GM19372 (cell line): Measurements from ENCODE around the gene RIIAD1.
"Not testable (repeated sequence)": the region's sequence is repeated elsewhere in the genome, so short reads cannot be mapped to it uniquely, and the experiment has no call there.

ENCODE experiments used
- ATAC-seq: cut with Tn5 transposase; IDR thresholded peaks from one replicate; pipeline ENCODE4 v1.9.1; 2021; ENCODE audit warnings: mild to moderate bottlenecking, low read depth, moderate library complexity; ENCODE audit not compliant: unreplicated experiment

The RIIAD1 gene, protein sequence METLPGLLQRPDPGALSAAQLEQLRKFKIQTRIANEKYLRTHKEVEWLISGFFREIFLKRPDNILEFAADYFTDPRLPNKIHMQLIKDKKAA

GRCh38 chr1:151720974-151721787 lies at the start of gene RIIAD1:
TSS of gene RIIAD1 (plus strand) at chr1:151721522. CDS start at chr1:151721537, 15 bp downstream.
- peak; percentile 51 for ATAC-seq

DNA sequence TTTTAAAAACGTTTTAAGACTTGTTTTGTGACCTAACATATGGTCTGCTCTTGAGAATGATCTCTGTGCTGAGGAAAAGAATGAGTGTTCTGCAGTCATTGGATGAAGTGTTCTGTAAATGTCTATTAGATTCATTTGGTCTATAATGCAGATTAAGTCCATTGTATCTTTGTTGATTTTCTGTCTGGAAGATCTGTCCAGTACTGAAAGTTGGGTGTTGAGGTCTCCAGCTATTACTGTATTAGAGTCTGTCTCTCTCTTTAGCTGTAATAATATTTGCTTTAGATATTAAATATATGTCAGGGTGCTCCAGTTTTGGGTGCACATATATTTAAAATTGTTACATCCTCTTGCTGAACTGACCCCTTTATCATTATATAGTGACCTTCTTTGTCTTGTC lies 47.9 kb upstream of the RIIAD1 start:
- ATAC-seq, result no peak

DNA sequence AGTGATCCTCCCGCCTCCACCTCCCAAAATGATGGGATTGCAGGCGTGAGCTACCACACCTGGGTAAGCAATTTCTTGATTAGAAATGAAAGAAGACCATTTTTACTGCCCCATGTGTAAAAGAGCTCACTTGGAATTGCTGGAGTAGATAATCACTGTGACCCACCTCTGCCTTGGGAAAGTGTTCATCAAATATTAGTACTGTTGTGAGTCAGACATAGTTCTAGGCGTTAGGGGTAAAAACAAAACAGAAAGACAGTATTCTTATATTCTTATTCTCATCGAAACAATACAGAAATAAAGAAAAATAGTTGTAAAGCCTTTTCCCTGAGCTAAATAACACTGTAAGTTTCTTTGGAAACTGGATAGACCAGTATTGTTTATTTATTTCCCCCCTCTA lies 40.9 kb upstream of the RIIAD1 start:
- ATAC-seq, result no peak

DNA sequence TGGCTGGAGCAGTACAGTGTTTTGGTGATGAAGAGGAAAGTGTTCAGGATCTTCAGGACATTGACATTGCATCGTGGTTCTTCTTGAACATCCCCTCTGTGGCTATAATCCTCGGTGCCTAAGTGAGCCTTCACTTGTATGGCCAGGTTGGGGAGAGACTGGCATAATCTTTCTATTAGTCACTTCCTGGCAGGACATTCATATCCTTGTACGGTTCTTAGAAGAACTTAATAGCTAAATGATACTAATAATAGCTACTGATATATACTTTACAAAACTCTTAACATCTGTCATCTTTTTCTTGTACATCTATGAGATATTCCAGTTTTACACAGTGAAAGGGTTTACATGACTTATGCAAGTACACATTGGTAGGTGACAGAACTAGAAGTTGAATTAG lies 40.5 kb upstream of the RIIAD1 start:
- no peak for ATAC-seq

DNA sequence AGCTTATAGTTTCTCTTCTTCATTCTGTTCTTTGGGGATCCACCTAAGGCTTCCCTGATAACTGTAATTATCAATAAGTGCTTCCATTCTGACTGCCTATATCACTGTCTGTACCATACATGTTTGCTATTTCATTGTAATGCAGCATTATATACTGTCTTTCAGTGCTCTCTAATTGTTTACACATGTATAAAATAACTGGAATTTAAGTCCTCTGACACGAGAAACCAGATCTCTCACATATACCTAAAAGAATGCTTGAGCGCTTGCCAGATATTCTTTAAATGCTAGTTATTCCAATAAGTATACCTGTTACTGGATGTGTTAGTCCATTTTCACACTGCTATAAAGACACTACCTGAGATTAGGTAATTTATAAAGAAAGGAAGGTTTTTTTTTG lies 39.4 kb upstream of the RIIAD1 start:
- no peak for ATAC-seq

DNA sequence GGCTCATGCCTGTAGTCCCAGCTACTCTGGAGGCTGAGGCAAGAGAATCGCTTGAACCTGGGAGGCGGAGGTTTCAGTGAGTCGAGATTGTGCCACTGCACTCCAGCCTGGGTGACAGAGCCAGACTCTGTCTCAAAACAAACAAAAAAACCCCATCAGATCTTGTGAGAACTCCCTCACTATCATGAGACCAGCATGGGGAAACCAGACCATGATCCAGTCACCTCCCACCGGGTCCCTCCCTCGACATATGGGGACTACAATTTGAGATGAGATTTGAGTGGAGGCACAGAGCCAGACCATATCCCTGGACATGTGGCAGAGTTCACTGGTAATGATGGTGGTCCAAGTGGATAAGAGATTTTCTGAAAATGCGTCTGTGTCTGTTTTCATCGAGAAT lies 38.4 kb upstream of the RIIAD1 start:
- ATAC-seq, result not testable (repeated sequence)

DNA sequence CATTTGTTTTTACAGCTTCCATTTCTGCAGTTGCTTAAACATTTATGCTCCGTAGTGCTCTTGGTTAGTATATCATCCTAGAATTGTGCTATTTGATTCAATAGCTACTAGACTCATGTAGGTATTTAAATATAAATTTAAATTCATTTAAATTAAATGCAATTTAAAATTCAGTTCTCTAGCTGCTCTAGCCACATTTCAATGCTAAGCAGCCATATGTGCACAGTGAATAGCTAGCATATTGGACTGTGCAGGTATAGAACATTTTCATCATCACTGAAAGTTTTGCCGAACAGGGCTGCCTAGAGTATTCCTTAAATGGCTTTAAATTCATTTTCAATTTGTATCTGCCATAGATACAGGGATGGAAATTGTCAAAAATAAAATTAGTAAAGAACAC lies 37.2 kb upstream of the RIIAD1 start:
- no peak for ATAC-seq

DNA sequence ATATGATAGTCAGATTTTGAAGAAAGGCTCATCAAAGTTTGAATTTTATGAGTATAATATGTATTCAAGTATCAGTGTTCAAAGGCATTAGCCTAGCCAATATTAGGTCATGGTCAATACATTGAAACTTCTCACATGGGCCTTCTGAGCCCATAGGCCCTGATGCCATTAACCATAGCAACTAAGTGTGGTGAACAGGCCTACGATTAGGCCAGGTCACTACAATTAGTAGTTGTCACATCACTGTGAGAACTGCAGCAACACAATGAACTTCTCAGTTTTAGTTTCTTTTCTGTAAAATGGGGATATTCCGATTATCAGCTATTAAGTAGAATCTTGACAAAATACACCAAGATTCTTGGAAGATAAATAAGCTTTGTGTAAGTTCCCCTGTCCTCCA lies 34.8 kb upstream of the RIIAD1 start:
- ATAC-seq, result no peak

DNA sequence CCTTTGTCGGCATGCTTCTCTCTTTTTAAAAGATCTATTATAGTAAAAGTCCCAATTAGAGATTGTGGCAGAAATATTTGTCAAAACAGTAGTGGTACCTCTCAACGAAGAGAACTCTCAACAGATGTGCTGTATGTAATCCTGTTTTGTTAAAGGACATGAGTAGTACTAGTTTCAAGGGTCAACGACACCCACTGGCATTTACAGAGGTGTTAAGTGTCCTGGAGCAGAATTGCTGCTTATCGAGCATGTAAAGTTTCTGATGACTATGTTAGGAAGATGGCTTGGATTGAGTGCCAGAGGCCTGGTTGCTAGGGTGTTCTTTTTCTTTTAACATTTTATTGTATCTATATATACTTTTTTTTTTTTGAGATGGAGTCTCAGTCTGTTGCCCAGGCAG lies 31.8 kb upstream of the RIIAD1 start:
- ATAC-seq, result no peak

GRCh38 chr1:151692226-151692625 lies 29.1 kb upstream of the RIIAD1 start:
- no peak for ATAC-seq

GRCh38 chr1:151693057-151693651 lies 28.2 kb upstream of the RIIAD1 start:
- no peak for ATAC-seq

- ATAC-seq, result no peak
Observed at GRCh38 chr1:151701515-151701914, 19.8 kb upstream of the RIIAD1 start.

GRCh38 chr1:151702936-151703335 lies 18.4 kb upstream of the RIIAD1 start:
- no peak for ATAC-seq

GRCh38 chr1:151703813-151704212 lies 17.5 kb upstream of the RIIAD1 start:
- no peak for ATAC-seq

- ATAC-seq, result no peak
Observed at GRCh38 chr1:151704246-151704645, 17.1 kb upstream of the RIIAD1 start.

GRCh38 chr1:151705146-151705545 lies 16.2 kb upstream of the RIIAD1 start:
- ATAC-seq, result no peak

- no peak for ATAC-seq
Observed at GRCh38 chr1:151705753-151706463, 15.4 kb upstream of the RIIAD1 start.

DNA sequence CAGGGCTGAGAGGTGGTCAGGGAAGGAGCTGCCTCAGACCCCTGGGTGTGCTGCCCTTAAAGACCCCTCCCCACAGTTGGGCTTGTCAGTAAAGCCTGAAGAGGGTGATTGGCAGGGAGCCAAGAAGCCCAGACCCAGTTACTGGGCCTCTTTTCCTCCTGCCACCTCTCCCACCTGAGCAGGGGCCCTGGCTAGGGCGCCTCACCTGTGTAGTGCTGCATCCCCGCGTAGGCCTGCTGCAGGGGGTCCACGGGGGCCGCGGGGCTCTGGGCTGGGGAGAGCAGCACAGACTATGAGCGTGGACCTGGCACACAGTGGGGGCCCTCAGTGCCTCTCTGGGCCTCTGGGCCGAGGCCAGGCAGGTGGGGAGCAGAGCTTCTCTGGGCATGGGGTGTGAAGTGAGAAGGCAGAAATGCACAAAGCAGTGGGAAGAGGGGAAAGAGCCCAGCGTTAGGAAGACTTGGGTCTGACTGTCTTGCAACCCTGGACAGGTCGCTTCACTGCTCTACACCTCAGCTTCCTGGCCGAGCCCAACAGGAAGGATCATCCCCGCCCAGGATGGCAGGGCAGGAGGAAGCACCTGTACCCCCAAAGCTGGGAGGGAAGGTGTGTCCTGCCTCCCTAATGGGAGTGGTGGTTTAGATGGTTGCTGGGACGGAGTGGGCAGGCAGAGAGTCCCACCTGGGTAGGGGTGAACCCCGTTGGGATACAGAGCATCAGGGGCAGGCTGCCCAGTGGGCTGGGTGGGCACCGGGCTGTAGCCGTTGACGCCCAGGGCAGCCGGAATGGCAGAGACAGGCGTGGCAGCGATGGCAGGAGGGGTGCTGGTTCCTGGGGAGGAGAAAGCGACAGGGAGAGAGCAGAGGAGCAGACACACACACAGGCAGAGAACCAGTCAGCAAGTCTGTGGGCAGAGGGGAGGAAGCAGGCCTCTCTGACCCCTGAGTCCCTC lies 14.6 kb upstream of the RIIAD1 start:
- ATAC-seq, result no peak

- ATAC-seq, result no peak
Observed at GRCh38 chr1:151707541-151708065, 13.7 kb upstream of the RIIAD1 start.

GRCh38 chr1:151708891-151709290 lies 12.4 kb upstream of the RIIAD1 start:
- ATAC-seq, result no peak
